HL-60 (cell line): ENCODE measurements around the gene ST8SIA4.
A peak's percentile ranks its signal among the peaks of the same experiment; 100 is the strongest.

Experiments
- DNase-seq, 2 experiments: peaks; one replicate each; pipeline ENCODE4 v3.0.0-alpha.2; 2010 to 2020; ENCODE audit warnings: low read depth in 1 of 2, low spot score in 1 of 2
- H3K27ac ChIP-seq: fragments of 250-450 bp; sonication (Bioruptor Pico); replicated peaks from 2 replicates; pipeline ENCODE4 v1.5.1; 2020; ENCODE audit warnings: mild to moderate bottlenecking, moderate library complexity
- H3K27me3 ChIP-seq: fragments of 250-450 bp; sonication (Bioruptor Pico); 2 replicates; pipeline ENCODE4 v1.5.1; 2021; ENCODE audit warnings: mild to moderate bottlenecking, moderate library complexity; ENCODE audit not compliant: insufficient read depth, poor library complexity, severe bottlenecking
- H3K4me3 ChIP-seq: replicated peaks from 2 replicates; pipeline ENCODE4 v1.5.1; 2011; ENCODE audit warnings: mild to moderate bottlenecking, control low read depth, low read length; ENCODE audit not compliant: insufficient read depth
- CTCF ChIP-seq: IDR thresholded peaks from one replicate; pipeline ENCODE4 v1.5.1; 2011; ENCODE audit warnings: low read length, control low read depth, inconsistent platforms; ENCODE audit not compliant: insufficient read depth
- GABPA ChIP-seq: IDR thresholded peaks from 2 replicates; pipeline ENCODE4 v1.6.1; 2012; ENCODE audit warnings: low read depth
- POLR2AphosphoS5 ChIP-seq: IDR thresholded peaks from 2 replicates; pipeline ENCODE4 v1.6.1; 2012; ENCODE audit warnings: low read depth
- REST ChIP-seq: IDR thresholded peaks from 2 replicates; pipeline ENCODE4 v1.6.1; 2012; ENCODE audit warnings: low read depth; ENCODE audit not compliant: insufficient replicate concordance
- SPI1 ChIP-seq: IDR thresholded peaks from 2 replicates; pipeline ENCODE4 v1.6.1; 2012; ENCODE audit warnings: low read depth, mild to moderate bottlenecking, borderline replicate concordance

ST8SIA4 gene

GRCh38 chr5:100899675-100900074 is 3.4 kb downstream of the ST8SIA4 start:
- Histone ChIP-seq H3K27ac (peak overlapping the region; percentile 91), H3K4me3 (no peak overlapping the region), H3K27me3 (no peaks in the 10 kb centered on the region)
- DNase-seq = no peak
- TF ChIP-seq CTCF (no peak), REST (no peak), SPI1 (no peak), GABPA (no peak)

GRCh38 chr5:100898504-100899346 is 4.4 kb downstream of the ST8SIA4 start:
- TF ChIP-seq REST (no peak), POLR2AphosphoS5 (no peak), GABPA (no peak), SPI1 (no peak), CTCF (no peak)
- no peak for DNase-seq
- no peaks in the 10 kb centered on the region for H3K27me3 ChIP-seq
- peak overlapping the region; percentile 91 for H3K27ac ChIP-seq
- no peak overlapping the region for H3K4me3 ChIP-seq

GRCh38 chr5:100896054-100896453 is 7.0 kb downstream of the ST8SIA4 start:
- Histone ChIP-seq H3K4me3 (no peak overlapping the region), H3K27ac (no peak overlapping the region), H3K27me3 (no peaks in the 10 kb centered on the region)
- DNase-seq = no peak
- TF ChIP-seq GABPA (no peak), POLR2AphosphoS5 (no peak), SPI1 (no peak), CTCF (no peak), REST (no peak)
